H1 (cell line): Measurements from ENCODE around the gene GYPC. TPM values are rescaled to one million over a fixed set of nuclear protein-coding genes. Genes with fewer than 3 reads are reported as not detected.

Source experiments
- CTCF ChIA-PET: fragments of 300-600 bp; sonication (Branson Sonifier 250); formaldehyde crosslinking; loops from one replicate; lab custom pipeline; 2021; ENCODE audit not compliant: partially characterized antibody; lab: Charles Lee
- POLR2A ChIA-PET: fragments of 300-600 bp; sonication (Branson Sonifier 250); formaldehyde crosslinking; loops from one replicate; lab custom pipeline; 2021; ENCODE audit warnings: inconsistent platforms; ENCODE audit not compliant: partially characterized antibody; lab: Charles Lee
- DNase-seq, 2 experiments: peaks; one replicate each; pipeline versions ENCODE4 v3.0.0 to v3.0.0-alpha.2; 2010 to 2022; ENCODE audit warnings: low spot score in 2 of 2, low read depth in 1 of 2, mixed read lengths in 1 of 2
- FAIRE-seq: peaks from 2 replicates; lab custom pipeline; 2011; peaks lifted over from hg19 to GRCh38; lab: Jason Lieb, UNC
- H2AFZ ChIP-seq: 2 replicates; pipeline ENCODE4 v1.8.1; 2012; ENCODE audit warnings: low read length, inconsistent platforms
- H2AK5ac ChIP-seq: 2 replicates; pipeline ENCODE4 v1.6.1; 2013; ENCODE audit warnings: low read depth, low read length
- H2BK120ac ChIP-seq: replicated peaks from 2 replicates; pipeline ENCODE3; 2013; ENCODE audit warnings: low read depth, low read length, inconsistent platforms
- H2BK12ac ChIP-seq: 2 replicates; pipeline ENCODE4 v1.6.1; 2013; ENCODE audit warnings: low read depth, low read length
- H2BK15ac ChIP-seq: 2 replicates; pipeline ENCODE4 v1.6.1; 2013; ENCODE audit warnings: low read length
- H2BK20ac ChIP-seq: 2 replicates; pipeline ENCODE4 v1.6.1; 2013; ENCODE audit warnings: low read length
- H2BK5ac ChIP-seq: 2 replicates; pipeline ENCODE4 v1.6.1; 2013; ENCODE audit warnings: low read depth, low read length
- H3K14ac ChIP-seq: 2 replicates; pipeline ENCODE4 v1.6.1; 2013; ENCODE audit warnings: inconsistent platforms; ENCODE audit not compliant: insufficient read length
- H3K18ac ChIP-seq: 2 replicates; pipeline ENCODE4 v1.6.1; 2013; ENCODE audit warnings: low read length; ENCODE audit errors: extremely low read depth
- H3K23ac ChIP-seq: 2 replicates; pipeline ENCODE4 v1.6.1; 2013; ENCODE audit warnings: inconsistent platforms; ENCODE audit not compliant: insufficient read length
- H3K23me2 ChIP-seq: 2 replicates; pipeline ENCODE4 v1.6.1; 2013; ENCODE audit warnings: low read depth, low read length
- H3K27ac ChIP-seq: 2 replicates; pipeline ENCODE4 v1.6.1; 2011; ENCODE audit warnings: low read depth, low read length, inconsistent platforms
- H3K27me3 ChIP-seq, 4 experiments: replicated peaks in 1 of 4; 1 replicate in 1 of 4; 2 replicates in 3 of 4; pipeline versions ENCODE4 v1.6.1 to v1.8.1; 2011 to 2013; ENCODE audit warnings: low read length in 3 of 4, mild to moderate bottlenecking in 3 of 4, inconsistent platforms in 2 of 4, mixed read lengths in 2 of 4, moderate library complexity in 1 of 4; ENCODE audit not compliant: control insufficient read depth in 3 of 4, insufficient read depth in 3 of 4; ENCODE audit errors: extremely low read depth in 1 of 4
- H3K36me3 ChIP-seq, 4 experiments: 2 replicates each; pipeline versions ENCODE4 v1.6.1 to v1.8.1; 2011 to 2013; ENCODE audit warnings: mild to moderate bottlenecking in 4 of 4, low read length in 3 of 4, moderate library complexity in 2 of 4, control low read depth in 1 of 4, inconsistent platforms in 1 of 4; ENCODE audit not compliant: insufficient read depth in 4 of 4, control insufficient read depth in 2 of 4
- H3K4ac ChIP-seq: replicated peaks from 2 replicates; pipeline ENCODE3; 2013; ENCODE audit warnings: low read length, low read depth, mixed read lengths, inconsistent platforms; ENCODE audit not compliant: insufficient read length
- H3K4me1 ChIP-seq, 4 experiments: replicated peaks in 1 of 4; 1 replicate in 1 of 4; 2 replicates in 3 of 4; pipeline versions ENCODE4 v1.6.1 to v1.8.1; 2011 to 2013; ENCODE audit warnings: low read length in 3 of 4, inconsistent platforms in 2 of 4, mixed read lengths in 1 of 4; ENCODE audit not compliant: insufficient read depth in 4 of 4, control insufficient read depth in 3 of 4
- H3K4me2 ChIP-seq, 2 experiments: 2 replicates each; pipeline versions ENCODE4 v1.6.1 to v1.8.1; 2011 to 2013; ENCODE audit warnings: low read depth in 2 of 2, low read length in 2 of 2, control low read depth in 1 of 2, inconsistent platforms in 1 of 2, mild to moderate bottlenecking in 1 of 2; ENCODE audit not compliant: insufficient read depth in 1 of 2
- H3K4me3 ChIP-seq, 4 experiments: fragments of 200-600, 300-600 bp in 1 of 4; sonication (generic), shearing (Covaris generic), sonication (Bioruptor Twin) in 1 of 4; 2 replicates each; pipeline versions ENCODE4 v1.5.1 to v1.8.1; 2011 to 2016; ENCODE audit warnings: low read length in 4 of 4, low read depth in 3 of 4, control low read depth in 2 of 4, inconsistent platforms in 2 of 4, mild to moderate bottlenecking in 2 of 4, mixed read lengths in 1 of 4, moderate library complexity in 1 of 4; ENCODE audit not compliant: insufficient read depth in 2 of 4; ENCODE audit errors: extremely low read depth in 1 of 4
- H3K56ac ChIP-seq: replicated peaks from 2 replicates; pipeline ENCODE3; 2013; ENCODE audit warnings: low read depth, mild to moderate bottlenecking, mixed read lengths, low read length, inconsistent platforms; ENCODE audit not compliant: insufficient read length
- H3K79me1 ChIP-seq: 2 replicates; pipeline ENCODE4 v1.6.1; 2013; ENCODE audit warnings: low read depth, low read length, control low read depth
- H3K79me2 ChIP-seq, 2 experiments: 2 replicates each; pipeline versions ENCODE4 v1.6.1 to v1.8.1; 2012 to 2013; ENCODE audit warnings: low read length in 2 of 2, mild to moderate bottlenecking in 2 of 2, inconsistent platforms in 1 of 2; ENCODE audit not compliant: insufficient read depth in 2 of 2, control insufficient read depth in 1 of 2
- H3K9ac ChIP-seq, 4 experiments: replicated peaks in 1 of 4; 1 replicate in 1 of 4; 2 replicates in 3 of 4; pipeline versions ENCODE4 v1.6.1 to v1.8.1; 2011 to 2013; ENCODE audit warnings: low read depth in 3 of 4, low read length in 3 of 4, control low read depth in 2 of 4, mild to moderate bottlenecking in 2 of 4, moderate library complexity in 2 of 4, inconsistent platforms in 1 of 4; ENCODE audit errors: extremely low read depth in 1 of 4
- H3K9me3 ChIP-seq, 2 experiments: 2 replicates each; pipeline versions ENCODE4 v1.6.1 to v1.8.1; 2012 to 2013; ENCODE audit warnings: mild to moderate bottlenecking in 2 of 2, moderate library complexity in 2 of 2, control low read depth in 1 of 2, inconsistent platforms in 1 of 2, low read depth in 1 of 2, low read length in 1 of 2, mixed read lengths in 1 of 2; ENCODE audit not compliant: insufficient read depth in 2 of 2
- H4K20me1 ChIP-seq, 2 experiments: replicated peaks in 1 of 2; 2 replicates each; pipeline versions ENCODE3 to v1.8.1; 2011 to 2013; ENCODE audit warnings: inconsistent platforms in 2 of 2, low read length in 2 of 2, mild to moderate bottlenecking in 1 of 2; ENCODE audit not compliant: insufficient read depth in 2 of 2, control insufficient read depth in 1 of 2
- H4K5ac ChIP-seq: 2 replicates; pipeline ENCODE4 v1.6.1; 2013; ENCODE audit warnings: low read length, low read depth, mixed read lengths, inconsistent platforms; ENCODE audit not compliant: insufficient read length
- H4K8ac ChIP-seq: 2 replicates; pipeline ENCODE4 v1.8.0; 2013; ENCODE audit warnings: mild to moderate bottlenecking, moderate library complexity, low read length, inconsistent platforms; ENCODE audit not compliant: insufficient read depth; ENCODE audit errors: extremely low read depth
- H4K91ac ChIP-seq: replicated peaks from 2 replicates; pipeline ENCODE3; 2013; ENCODE audit warnings: low read length, mixed read lengths, inconsistent platforms; ENCODE audit not compliant: insufficient read length
- KDM5A ChIP-seq: fragments of 200-600 bp; IDR thresholded peaks from 2 replicates; pipeline ENCODE4 v1.7.1; 2012; ENCODE audit warnings: mild to moderate bottlenecking, low read length, inconsistent platforms, mixed read lengths
- RAD21 ChIP-seq, 2 experiments: IDR thresholded peaks in 1 of 2; conservative IDR thresholded peaks in 1 of 2; 2 replicates each; pipeline ENCODE4 v1.6.1; 2011; ENCODE audit warnings: low read depth in 2 of 2, low read length in 2 of 2, improper control_type of control experiment in 1 of 2, inconsistent platforms in 1 of 2, mild to moderate bottlenecking in 1 of 2, moderate library complexity in 1 of 2
- YY1 ChIP-seq: IDR thresholded peaks from 2 replicates; pipeline ENCODE4 v1.6.1; 2011; ENCODE audit warnings: low read depth, mild to moderate bottlenecking, low read length
- WGBS, 2 experiments: shearing (Covaris generic) in 1 of 2; methylation state at CpG; one replicate each; pipeline versions ENCODE4 v1.1.6 to v1.1.7; 2013 to 2015; ENCODE audit warnings: low lambda C conversion rate in 2 of 2, mixed read lengths in 2 of 2, inconsistent platforms in 1 of 2, low coverage in 1 of 2, missing lambda C conversion rate in 1 of 2; ENCODE audit not compliant: insufficient replicate concordance in 2 of 2, insufficient coverage in 1 of 2, insufficient read length in 1 of 2; ENCODE audit errors: extremely low coverage in 1 of 2, missing lambda C conversion rate in 1 of 2; 5-methylcytosine and 5-hydroxymethylcytosine counted together
- polyA plus RNA-seq, 7 experiments: library from polyadenylated mRNA; depleted of rRNA in 3 of 7; stranded (reverse) in 5 of 7; unstranded in 2 of 7; fragments of >200 nt in 5 of 7; fragments of 200-250 nt in 2 of 7; gene quantifications; 1 replicate in 5 of 7; 2 replicates in 1 of 7; 4 replicates in 1 of 7; pipeline versions ENCODE4 v1.2.1 to v1.2.3, GENCODE V29; 2011 to 2013; ENCODE audit warnings: missing spikeins in 2 of 7, mixed read lengths in 2 of 7
- total RNA-seq: library from RNA; stranded (reverse); fragmentation: NEBNext Ultra II Directional; extraction: Animal tissue kit (Norgen Biotek cat#: 25700); gene quantifications from 2 replicates; pipeline ENCODE4 v1.2.1, GENCODE V29; 2021
- TF ChIP-seq, protein P1 (sequence below), 3 experiments: IDR thresholded peaks; 1 replicate in 2 of 3; 2 replicates in 1 of 3; pipeline versions ENCODE4 v1.5.1 to v1.6.1; 2011; ENCODE audit warnings: low read length in 3 of 3, mild to moderate bottlenecking in 3 of 3, inconsistent platforms in 2 of 3, low read depth in 1 of 3, moderate library complexity in 1 of 3; ENCODE audit not compliant: insufficient read depth in 1 of 3; ENCODE audit errors: control extremely low read depth in 1 of 3

Gene GYPC
- total and polyA plus RNA-seq, 2 of the 8 experiments (the other 6 are each of a cell fraction or from before 2014, with no cell fraction given) = 26.8 to 53.6 TPM

DNA sequence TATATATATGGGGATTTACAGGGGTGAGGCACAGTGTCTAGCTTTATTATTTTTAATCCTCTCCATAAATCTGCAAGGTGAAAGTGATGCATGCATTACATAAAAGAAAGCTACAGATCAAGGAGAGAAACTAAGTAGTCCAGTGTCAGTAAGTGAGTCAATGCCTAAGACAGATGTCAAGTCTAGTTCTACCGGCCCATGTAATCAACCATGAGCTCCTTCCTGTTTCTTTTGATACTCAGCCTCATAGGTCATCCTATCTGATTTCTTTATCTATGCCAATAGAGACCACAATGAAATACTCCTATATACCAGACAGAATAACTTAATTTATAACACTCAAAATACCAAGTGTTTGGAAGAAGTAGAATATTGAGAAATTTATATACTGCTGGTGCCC lies 20.2 kb upstream of the GYPC start:
- H3K27me3 ChIP-seq = no peaks in the 10 kb centered on the region; a peak in 1 of 7 replicates

More for the DNA sequence above, 20.2 kb upstream of the GYPC start:
- no peak overlapping the region for H3K4ac ChIP-seq
- H3K36me3 ChIP-seq = no peaks in the 10 kb centered on the region
- no peak overlapping the region for H2BK15ac ChIP-seq
- no peak overlapping the region for H2AFZ ChIP-seq
- no peak overlapping the region for H2BK5ac ChIP-seq
- no peak overlapping the region for H2BK20ac ChIP-seq
- no peak overlapping the region for H3K4me2 ChIP-seq
- H3K9me3 ChIP-seq = no peaks in the 10 kb centered on the region
- ChIA-PET POLR2A (no interaction called here), CTCF (interaction anchor here (0.7 to 4.3 kb wide), 11 partner anchors 9 to 351 kb away, joined by 3 to 19 read pairs (median 4); no protein-coding TSS in a partner anchor)
- H4K20me1 ChIP-seq = no peaks in the 10 kb centered on the region
- no peak overlapping the region for H2BK120ac ChIP-seq
- no peak for DNase-seq
- H3K14ac ChIP-seq = no peak overlapping the region
- no peaks in the 10 kb centered on the region; a peak in 1 of 4 replicates for H3K79me2 ChIP-seq
- H3K18ac ChIP-seq = no peak overlapping the region
- H3K79me1 ChIP-seq = no peaks in the 10 kb centered on the region
- TF ChIP-seq KDM5A = no peak
- TF ChIP-seq RAD21 (IDR thresholded peaks at IDR 0.05 in 1 of 2, conservative IDR thresholded peaks at IDR 0.05 in 1 of 2; ENCODE audit: low read depth in 2 of 2, low read length in 2 of 2) = no peak
- no peak for TF ChIP-seq YY1
- TF ChIP-seq, protein P1, sequence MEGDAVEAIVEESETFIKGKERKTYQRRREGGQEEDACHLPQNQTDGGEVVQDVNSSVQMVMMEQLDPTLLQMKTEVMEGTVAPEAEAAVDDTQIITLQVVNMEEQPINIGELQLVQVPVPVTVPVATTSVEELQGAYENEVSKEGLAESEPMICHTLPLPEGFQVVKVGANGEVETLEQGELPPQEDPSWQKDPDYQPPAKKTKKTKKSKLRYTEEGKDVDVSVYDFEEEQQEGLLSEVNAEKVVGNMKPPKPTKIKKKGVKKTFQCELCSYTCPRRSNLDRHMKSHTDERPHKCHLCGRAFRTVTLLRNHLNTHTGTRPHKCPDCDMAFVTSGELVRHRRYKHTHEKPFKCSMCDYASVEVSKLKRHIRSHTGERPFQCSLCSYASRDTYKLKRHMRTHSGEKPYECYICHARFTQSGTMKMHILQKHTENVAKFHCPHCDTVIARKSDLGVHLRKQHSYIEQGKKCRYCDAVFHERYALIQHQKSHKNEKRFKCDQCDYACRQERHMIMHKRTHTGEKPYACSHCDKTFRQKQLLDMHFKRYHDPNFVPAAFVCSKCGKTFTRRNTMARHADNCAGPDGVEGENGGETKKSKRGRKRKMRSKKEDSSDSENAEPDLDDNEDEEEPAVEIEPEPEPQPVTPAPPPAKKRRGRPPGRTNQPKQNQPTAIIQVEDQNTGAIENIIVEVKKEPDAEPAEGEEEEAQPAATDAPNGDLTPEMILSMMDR (IDR thresholded peaks at IDR 0.05; ENCODE audit: control extremely low read depth in 1 of 3, insufficient read depth in 1 of 3, low read depth in 1 of 3, low read length in 3 of 3) = no peak
- no peak overlapping the region for H3K56ac ChIP-seq
- no peak overlapping the region for H3K4me3 ChIP-seq
- H3K23ac ChIP-seq = no peak overlapping the region
- H2AK5ac ChIP-seq = no peak overlapping the region
- no peak overlapping the region for H3K9ac ChIP-seq
- H3K23me2 ChIP-seq = no peaks in the 10 kb centered on the region
- H4K8ac ChIP-seq = no peak overlapping the region
- no peaks in the 10 kb centered on the region for H3K4me1 ChIP-seq
- H4K5ac ChIP-seq = no peak overlapping the region
- 88% methylated on average over 1 of the region's 1 CpG; no CpG with 5 or more reads in 1 of the 2 experiments for WGBS, 2 experiments
- no peak overlapping the region for H2BK12ac ChIP-seq
- no peak overlapping the region for H4K91ac ChIP-seq
- H3K27ac ChIP-seq = no peak overlapping the region
- FAIRE-seq = no peak
